CD4-positive, alpha-beta T cell treated with Interferon alpha-2 for 1 hour (primary cell): ENCODE results near the gene C9orf50.
"Not testable (repeated sequence)": the region's sequence is repeated elsewhere in the genome, so short reads cannot be mapped to it uniquely, and the experiment has no call there.

ENCODE experiments used
- DNase-seq, 2 donors: peaks; one replicate each; pipeline ENCODE4 v3.0.0-alpha.2; 2020 to 2022

Gene C9orf50, protein sequence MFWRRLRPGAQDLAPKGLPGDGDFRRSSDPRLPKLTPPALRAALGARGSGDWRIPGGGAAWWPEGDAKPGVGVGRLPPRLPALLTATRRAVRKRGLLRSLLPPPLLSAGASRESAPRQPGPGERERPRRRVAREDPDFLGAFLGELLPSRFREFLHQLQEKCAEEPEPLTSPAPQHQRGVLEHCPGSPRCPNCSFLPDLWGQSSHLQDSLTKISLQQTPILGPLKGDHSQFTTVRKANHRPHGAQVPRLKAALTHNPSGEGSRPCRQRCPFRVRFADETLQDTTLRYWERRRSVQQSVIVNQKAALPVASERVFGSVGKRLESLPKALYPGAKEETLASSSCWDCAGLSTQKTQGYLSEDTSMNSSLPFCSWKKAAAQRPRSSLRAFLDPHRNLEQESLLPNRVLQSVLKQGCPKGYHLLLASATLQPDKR

DNA sequence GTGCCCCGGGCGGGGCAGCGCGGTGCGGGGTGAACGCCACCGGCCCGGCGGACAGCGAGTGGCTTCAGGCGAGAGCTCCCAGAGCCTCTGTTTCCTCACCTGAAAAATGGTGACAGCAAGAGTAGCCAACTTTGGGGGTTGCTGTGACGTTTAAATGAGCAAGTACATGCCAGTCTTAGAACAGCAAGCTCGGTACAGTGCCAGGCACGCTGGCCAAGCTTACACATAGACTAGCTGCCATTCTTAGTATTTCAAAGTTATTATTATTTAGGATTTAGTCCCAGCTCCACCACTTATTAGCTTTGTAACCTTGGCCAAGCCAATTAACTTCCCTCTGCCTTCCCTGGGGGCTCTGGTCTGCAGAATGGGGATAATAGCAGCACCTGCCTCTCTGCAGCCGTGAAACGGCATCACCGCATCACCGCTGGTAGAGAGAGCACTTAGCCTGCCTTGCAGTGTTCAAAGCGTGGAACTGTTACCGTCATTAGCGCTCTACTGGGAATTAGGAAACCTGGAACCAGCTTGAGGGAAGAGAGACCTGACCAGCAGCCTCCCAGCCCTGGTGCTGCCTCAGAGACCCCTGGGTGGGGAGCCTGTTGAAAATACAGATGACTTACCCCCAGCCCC lies at the start of gene C9orf50:
Gene C9orf50, minus strand, starts transcription at position 433 of the 627 bp plus-strand sequence. CDS start 527 bp downstream, outside the sequence.
- DNase-seq: no peak

DNA sequence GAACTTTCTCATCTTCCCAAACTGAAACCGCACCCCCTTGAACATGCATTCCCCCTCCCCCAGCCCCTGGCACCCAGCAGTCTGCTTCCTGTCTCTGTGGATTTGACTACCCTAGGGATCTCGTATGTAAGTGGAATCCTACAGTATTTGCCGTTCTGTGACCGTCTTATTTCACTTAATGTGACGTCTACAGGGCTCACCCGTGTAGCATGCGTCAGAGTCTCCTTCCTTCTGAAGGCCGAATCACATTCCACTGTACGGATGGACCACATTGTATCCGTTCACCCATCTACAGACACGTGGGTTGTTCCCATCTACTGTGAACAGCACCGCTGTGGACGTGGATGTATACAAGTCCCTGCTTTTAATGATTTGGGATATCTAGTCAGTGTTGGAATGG lies 49.0 kb upstream of the C9orf50 start:
- no peak for DNase-seq

DNA sequence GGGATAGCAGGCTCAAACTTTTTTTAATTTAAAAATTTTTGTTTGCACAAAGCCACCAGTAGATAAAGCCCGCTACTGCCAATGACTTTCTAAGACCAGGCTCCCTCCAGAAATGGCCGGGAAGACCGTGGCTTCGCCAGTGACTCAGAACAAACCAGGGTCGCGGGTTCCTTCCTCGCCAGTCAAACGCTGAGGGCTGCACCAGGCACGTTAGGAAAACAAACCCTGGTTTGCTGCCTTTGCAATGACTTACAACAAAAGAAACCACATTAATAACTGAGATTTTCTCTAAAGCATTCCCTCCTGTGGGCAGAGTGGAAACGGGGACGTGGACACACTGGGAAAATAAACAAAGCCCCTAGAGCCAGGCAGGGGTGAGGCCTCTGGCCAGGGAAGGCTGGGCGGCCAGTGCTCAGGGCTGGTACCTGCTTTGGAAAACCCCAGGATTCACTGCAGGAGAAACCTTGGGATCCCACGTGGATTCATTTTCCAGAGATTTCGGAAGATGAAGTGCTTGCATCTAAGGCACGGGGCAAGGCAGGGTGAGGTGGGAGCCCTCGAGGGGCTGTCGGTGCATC lies 48.3 kb upstream of the C9orf50 start:
- no peak for DNase-seq

DNA sequence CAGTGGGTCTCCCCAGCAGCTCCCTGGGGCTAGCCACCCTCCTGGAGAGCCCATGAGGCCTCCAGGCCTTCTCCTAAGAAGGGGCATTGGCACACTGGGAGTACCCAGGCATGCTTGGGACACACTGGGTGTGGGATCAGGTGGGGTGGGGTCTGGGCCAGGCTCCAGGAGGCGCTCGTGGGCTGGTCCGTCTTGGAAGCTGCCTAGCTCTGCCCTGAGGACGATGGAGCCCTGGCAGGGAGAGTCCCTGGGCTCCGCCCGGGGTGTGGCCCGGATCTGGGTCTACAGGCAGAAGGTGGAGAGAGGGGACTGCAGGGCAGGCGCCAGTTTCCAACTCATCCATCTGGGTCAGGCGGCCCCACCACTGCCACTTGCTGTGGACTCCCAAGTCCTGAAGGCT lies 46.9 kb upstream of the C9orf50 start:
- DNase-seq: no peak

DNA sequence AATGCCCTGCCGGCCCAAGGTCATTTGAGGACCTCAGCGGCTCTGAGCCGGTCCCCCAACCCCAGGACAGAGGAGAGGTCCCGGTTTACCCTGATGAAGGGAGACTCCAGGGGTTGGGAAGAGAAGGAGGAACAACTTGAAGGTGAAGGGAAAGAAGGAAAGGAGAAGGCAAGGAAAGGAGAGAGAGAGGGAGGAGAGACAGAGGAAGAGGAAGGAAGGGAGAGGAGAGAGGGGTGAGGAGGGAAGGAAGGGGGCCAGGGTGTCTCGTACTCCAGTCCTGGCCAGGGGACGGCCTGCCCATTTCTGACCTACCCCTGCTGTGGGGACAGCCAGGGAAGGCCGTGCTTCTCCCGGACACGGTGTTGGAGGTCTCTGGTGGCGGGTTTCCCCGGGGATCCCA lies 46.5 kb upstream of the C9orf50 start:
- DNase-seq: no peak

DNA sequence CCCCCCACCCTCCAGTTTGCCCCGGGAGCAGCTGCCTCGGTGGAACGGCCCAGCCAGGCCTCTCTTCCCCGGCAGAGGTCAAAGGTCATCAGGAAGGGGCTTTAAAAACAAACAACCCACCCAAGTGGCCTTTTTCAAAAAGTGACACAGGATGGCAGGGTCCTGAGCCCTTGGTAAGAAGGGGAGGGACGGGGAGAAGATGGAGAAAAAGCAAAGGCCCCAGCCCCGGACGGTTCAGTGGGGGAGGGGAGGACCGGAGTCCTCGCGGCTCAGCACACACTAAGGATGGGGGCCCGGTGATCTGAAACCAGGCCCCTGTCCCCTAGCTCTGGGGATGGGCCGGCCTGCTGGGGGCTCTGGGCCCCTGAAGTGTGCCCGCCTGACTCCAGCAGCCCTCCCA lies 45.7 kb upstream of the C9orf50 start:
- no peak for DNase-seq

DNA sequence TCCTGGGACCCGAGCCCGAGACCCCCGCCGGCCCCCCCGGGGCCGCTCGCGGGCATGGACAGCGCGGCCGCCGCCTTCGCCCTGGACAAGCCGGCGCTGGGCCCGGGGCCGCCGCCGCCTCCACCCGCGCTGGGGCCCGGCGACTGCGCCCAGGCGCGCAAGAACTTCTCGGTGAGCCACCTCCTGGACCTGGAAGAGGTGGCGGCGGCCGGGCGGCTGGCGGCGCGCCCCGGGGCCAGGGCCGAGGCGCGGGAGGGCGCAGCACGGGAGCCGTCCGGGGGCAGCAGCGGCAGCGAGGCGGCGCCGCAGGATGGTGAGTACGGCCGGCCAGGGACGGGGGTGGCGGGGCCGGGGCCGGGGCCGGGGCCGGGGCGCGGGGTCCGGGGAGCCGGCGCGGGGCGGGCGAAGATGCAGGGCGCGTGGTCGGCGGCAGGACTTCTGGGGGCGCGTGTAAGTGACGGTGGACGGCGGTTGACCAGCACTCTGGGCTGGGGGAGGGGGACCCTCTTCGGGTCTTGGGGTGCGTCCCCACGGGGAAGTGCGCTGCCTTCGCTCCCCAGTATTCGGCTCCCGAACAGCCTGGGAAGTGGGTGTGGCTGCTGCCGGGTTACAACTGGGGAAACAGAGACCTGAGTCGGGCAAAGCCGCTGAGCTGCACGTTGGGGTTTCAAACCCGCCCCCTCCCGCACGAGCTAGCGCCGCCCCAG lies 45.1 kb upstream of the C9orf50 start:
- no peak for DNase-seq

DNA sequence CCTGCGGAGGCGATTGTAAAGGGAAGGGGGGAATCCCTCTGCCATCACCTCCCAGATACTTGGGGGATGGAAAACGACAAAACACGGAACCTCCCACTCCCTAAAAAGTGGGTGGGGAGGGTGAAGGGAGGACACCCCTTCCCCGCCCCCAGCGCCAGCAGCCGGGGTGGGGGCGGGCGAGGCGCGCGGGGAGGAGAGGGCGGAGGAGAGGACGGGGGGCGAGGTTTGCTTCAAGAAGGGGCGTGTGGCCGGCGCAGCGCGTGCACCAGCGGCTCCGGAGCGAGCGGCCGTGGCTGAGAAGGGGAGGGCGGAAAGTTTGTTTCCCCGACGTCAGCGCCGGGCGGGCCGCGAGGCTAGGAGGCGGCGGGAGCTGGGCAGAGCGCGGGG lies 44.5 kb upstream of the C9orf50 start, which contains the start of gene PRRX2:
Gene PRRX2, plus strand, starts transcription at position 259 of the 387 bp plus-strand sequence. CDS start 221 bp downstream, outside the sequence.
- DNase-seq: peak in 1 of 2 donors; percentile 25

DNA sequence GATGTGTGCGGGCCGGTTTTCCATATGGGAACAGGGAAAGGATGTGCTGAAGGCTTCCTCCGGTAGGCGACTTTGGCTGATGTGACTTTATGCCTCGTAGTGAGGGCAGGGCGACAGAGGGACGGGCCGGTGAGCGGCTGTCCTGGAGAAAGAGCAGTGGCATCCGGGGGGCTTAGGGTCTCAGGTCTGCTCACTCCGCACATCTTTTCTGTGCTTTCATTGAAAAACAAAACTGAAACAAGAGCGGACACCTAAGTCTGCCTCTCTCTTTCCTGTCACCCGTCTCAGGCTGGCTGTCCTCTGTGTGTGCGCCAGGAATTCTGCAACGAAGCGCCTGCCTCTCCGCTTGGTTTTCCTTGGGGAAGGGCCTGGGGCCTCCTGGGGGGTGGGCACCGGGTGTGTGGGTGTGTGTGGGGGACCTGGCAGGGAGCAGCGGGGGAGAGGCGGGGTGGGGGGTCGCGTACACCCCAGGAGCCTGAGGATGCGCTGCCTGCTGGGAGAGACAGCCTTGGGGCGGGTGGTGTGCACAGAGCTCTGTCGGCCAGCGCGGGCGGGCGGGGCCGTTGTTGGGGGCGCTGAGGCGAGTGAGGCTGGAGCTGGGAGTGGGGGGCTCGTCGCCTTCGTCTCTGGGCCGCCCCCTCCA lies 44.0 kb upstream of the C9orf50 start:
- DNase-seq: peak in 1 of 2 donors; percentile 2

DNA sequence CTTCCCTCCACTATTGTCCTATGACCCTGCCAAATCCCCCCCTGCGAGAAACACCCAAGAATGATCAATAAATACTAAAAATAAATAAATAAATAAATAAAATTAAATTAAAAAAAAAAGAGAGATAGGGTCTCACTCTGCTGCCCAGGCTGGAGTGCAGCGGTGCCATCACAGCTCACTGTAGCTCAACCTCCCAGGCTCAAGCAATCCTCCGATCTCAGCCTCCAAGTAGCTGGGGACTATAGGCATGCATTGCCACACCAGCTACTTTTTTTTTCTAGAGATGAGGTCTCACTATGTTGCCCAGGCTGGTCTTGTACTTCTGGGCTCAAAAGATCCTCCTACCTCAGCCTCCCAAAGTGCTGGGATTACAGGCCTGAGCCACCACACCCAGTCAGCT lies 41.3 kb upstream of the C9orf50 start:
- DNase-seq: not testable (repeated sequence)

DNA sequence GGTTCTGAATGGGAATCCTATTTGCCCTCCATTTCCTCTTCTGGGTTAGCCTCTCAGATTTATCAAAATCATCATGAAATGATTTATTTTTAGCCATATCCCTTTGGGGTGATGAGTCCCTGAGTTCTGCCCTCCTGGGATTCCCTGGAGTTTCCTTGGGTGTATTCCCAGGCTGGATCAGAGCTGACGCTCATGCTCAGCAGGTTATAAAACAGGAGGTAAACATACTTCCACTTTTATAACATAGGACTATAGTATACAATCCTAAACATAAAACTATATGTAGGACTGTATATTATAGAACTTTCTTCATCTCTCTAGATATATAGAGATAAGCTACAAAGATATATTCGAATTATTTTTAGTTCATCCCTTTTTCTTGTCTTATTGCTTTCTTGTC lies 40.1 kb upstream of the C9orf50 start:
- no peak for DNase-seq

DNA sequence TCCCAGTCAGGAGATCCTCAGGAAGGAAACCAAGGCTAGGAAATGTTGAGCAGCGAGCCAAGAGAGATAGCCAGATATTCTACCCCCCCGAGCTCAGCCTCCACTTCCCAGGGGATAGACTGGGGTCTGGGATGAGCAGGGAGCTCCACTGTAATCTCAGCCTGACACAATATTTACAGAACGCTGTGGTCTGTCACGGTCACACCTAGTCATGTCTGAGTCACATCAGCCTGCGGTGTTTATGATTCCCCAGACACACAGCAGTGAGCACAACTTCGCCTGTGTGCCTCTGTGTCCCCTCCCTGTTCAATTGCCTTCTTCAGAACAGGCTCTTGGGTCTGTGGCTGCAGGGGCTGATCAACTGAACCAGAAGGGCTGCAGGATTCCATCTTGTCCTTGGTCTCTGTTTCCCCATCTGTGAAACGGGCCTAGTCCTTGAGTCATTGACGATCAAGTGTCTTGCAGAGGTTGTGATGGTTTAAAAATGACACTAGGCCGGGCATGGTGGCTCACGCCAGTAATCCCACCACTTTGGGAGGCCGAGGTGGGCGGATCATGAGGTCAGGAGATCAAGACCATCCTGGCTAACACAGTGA lies 36.0 kb upstream of the C9orf50 start:
- no peak for DNase-seq

DNA sequence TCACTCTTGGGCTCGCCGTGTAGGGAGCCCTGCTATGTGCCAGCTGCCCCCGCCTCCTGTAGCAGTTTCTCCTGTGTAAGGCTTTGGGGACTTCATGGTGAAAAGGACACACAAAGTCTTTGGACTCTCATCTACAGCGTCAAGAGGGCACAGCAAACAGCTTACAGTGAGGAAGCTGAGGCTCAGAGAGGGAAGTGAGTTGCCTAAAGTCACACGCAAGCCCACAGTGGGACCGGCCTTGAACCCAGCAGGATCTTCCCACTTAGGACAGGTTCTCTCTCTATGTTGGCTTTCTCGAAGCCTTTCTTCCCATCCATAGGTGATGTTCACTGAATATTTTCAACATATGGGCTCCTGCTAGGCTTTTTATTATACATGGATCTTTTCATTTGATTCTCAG lies 34.8 kb upstream of the C9orf50 start:
- no peak for DNase-seq

DNA sequence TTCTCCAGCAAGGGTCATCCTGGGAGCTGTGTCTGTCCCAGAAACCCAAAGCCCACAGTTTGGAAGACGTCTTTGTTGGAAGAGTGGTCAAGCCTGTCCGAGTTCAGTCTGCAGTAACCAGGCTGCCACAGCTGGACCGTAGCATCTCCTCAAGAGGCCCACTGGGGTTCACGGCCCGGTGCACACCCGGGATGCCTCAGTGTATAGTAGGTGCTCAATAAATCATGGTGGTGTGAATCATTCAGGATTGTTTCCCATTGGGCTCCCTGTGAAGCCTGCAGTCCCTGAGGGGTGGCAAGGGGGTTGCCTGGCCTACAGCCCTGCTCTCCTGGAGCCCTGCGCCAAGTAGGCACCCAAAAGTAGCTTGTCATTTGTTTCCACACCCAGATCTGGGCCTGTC lies 34.3 kb upstream of the C9orf50 start:
- DNase-seq: no peak

DNA sequence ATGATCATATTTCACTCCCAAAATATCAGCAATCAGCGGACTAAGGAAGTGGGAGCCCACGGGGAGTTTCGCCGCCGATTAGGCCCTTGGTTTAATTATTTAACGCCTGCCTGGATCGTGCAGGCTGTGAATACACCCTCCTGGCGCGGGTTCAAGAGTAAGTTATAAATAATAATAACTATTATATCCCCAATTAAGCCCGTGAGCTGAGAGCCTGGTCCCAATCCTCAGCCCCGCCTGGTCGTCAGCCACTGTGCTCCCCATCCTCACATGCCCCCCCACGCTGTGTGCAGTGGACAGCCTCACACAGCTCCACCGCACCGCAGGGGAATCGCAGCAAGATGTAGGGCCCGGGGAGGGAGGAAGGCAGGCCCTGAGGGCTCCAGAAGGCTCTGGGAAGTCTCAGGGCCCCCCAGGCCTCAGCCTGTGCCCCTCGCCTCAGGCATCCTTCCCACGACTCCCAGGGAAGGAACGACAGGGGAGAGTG lies 33.7 kb upstream of the C9orf50 start:
- no peak for DNase-seq

DNA sequence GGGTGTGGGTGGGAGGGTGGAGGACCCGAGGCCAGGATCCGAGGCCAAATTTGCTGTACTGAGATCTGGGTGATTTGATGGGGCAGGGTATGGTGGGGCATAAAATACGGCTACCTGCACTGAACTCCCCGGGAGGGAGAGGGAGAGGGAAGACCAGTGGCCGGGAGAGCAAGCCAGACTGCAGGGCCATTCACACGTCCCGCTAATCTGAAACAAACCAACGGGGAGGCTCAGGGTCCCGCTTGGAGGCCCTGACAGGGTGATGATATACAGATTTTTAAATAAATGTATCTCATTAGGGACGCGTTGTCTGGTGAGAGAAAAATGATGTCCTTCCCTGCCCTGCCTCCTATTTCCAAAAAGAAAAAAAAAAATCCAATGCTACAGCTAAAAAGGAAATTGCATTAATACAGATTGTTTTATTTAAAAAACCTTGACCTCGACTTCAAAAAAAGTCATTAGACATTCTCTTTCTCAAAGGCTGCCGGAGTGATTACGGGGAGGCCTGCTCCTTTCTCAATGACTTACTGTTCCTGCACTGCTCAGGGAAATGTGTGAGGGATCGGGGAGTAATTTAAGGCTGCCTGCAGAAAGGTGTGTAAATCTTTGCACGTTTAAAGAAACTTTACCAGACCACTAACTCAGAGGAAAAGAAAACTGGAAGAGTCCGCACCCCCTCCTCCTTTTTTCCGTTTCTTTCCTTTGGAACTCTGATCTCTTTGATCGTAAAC lies 33.1 kb upstream of the C9orf50 start:
- DNase-seq: no peak

DNA sequence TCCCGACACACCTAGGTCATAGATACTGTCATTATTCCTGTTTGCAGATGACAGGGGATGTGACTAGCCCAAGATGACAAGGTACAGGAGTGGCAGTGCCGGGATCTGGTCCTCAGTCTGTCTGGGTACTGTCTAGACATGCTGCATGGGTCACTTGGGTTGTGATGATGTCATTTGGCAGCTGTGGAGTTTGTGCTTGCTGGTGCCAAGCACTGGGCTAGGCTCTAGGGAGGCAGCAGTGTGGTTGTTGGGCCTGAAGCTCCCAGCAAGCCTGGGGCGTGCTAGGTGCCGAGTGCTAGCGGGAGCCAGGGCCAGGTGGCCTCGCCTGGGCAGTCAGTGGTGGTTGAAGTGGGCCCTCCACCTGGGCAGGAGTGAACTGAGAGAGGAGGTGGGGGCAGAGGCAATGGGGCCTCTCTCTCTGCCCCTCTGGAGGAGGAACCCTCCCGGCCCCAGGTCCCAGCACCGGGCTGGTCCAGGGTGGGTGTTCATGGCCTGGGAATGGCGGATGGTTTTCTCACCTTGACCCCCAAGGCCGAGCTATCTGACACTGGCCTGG lies 29.9 kb upstream of the C9orf50 start:
- DNase-seq: no peak

DNA sequence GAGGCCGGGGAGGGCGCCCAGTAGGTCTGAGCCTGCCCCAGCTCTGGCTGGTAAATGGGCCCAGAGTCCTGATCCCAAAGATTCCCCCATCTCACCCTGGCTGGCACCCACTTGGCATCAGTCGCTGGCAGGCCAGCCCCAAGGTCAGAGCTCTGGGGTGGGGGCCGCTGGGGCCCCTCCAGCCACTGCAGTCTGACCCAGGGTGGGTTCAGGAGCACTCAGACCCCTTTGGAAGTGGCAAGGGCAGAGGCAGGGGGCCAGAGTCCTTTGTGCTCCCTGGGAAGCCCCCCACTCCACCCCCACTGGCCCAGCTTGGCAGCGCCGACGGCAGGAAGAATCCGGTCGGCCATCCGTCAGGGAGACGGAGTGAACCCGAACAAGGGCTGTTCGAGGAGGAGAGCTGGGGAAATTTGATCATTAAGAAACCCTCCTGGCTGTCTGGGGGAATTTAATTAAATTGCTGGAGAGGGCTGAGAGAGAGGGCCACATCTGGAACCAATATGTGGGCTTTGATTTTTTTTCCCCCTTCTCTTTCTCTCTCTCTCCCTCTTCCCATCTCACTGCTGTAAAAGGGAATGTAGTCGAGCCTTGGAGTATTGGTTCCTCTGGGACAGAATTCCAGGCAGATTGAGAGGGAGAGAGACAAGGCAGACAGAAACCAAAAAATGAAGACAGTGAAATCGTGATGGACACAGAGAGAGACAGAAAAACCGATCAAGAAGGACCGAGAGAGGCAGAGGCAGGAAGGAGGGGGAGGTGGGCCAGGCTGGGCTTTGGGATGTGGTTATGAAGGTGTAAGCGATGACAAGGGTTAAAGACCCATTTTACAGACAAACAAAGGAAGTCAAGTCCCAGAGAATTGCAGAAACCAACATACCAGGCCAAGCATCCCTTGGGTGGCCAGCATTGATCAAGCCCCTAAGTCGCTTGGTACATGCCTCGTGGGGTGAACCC lies 29.1 kb upstream of the C9orf50 start:
- no peak for DNase-seq

DNA sequence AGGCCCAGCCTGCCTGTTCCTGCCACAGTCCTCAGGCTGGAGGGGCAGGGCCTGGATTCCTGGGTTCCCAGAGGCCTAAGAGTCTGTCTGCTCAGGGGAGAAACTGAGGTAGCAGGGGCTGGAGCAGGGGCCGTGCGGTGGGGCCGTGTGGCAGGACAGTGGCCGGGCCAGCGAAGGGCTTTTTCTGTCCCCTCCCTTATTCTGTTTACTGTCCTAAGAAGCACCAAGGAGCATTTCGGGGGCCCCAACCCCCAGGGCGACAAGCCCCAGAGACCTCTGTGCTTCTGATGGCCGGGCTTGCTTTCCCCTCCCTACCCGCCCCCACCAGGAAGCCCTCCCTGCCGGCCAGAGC lies 27.8 kb upstream of the C9orf50 start:
- no peak for DNase-seq
